HG03196 (cell line): ENCODE measurements around the gene LHB.
"Not testable (repeated sequence)": the region's sequence is repeated elsewhere in the genome, so short reads cannot be mapped to it uniquely, and the experiment has no call there.

ENCODE experiments used
- ATAC-seq: cut with Tn5 transposase; IDR thresholded peaks from one replicate; pipeline ENCODE4 v1.9.1; 2021; ENCODE audit not compliant: unreplicated experiment

The LHB gene

GRCh38 chr19:49038557-49039276, 21.8 kb upstream of the LHB start:
- ATAC-seq, result not testable (repeated sequence)

GRCh38 chr19:49038111-49038510, 21.2 kb upstream of the LHB start:
- not testable (repeated sequence) for ATAC-seq

- ATAC-seq, result not testable (repeated sequence)
Observed at GRCh38 chr19:49036815-49037214, 19.9 kb upstream of the LHB start, which contains the start of gene CGB1. Gene CGB1, minus strand, starts transcription at chr19:49036895. Its CDS starts 184 bp downstream, at chr19:49036711.

- not testable (repeated sequence) for ATAC-seq
Observed at GRCh38 chr19:49031642-49032301, 14.9 kb upstream of the LHB start, which contains the start of gene CGB2. Gene CGB2, plus strand, starts transcription at chr19:49031890. Its CDS starts 206 bp downstream, at chr19:49032096.

- ATAC-seq, result not testable (repeated sequence)
Observed at GRCh38 chr19:49030323-49030722, 13.4 kb upstream of the LHB start.

GRCh38 chr19:49029749-49030148, 12.9 kb upstream of the LHB start:
- not testable (repeated sequence) for ATAC-seq

GRCh38 chr19:49028686-49029085, 11.8 kb upstream of the LHB start:
- not testable (repeated sequence) for ATAC-seq

- not testable (repeated sequence) for ATAC-seq
Observed at GRCh38 chr19:49025599-49025998, 8.7 kb upstream of the LHB start.

GRCh38 chr19:49025088-49025487, 8.2 kb upstream of the LHB start:
- not testable (repeated sequence) for ATAC-seq

- ATAC-seq, result not testable (repeated sequence)
Observed at GRCh38 chr19:49024233-49024632, 7.3 kb upstream of the LHB start, which contains the start of gene CGB3. Gene CGB3, minus strand, starts transcription at chr19:49024333. Its CDS starts 362 bp downstream, at chr19:49023971.

GRCh38 chr19:49022116-49022515, 5.2 kb upstream of the LHB start:
- no peak for ATAC-seq

- no peak for ATAC-seq
Observed at GRCh38 chr19:49020931-49021895, 4.3 kb upstream of the LHB start.

GRCh38 chr19:49020342-49020741, 3.5 kb upstream of the LHB start:
- no peak for ATAC-seq

- no peak for ATAC-seq
Observed at GRCh38 chr19:49019242-49019932, 2.5 kb upstream of the LHB start.

- not testable (repeated sequence) for ATAC-seq
Observed at GRCh38 chr19:49018388-49019241, 1.7 kb upstream of the LHB start.

GRCh38 chr19:49017666-49018351, 918 bp upstream of the LHB start:
- ATAC-seq, result no peak

GRCh38 chr19:49016067-49016839, 638 bp downstream of the LHB start:
- ATAC-seq, result no peak

- no peak for ATAC-seq
Observed at GRCh38 chr19:49014870-49015255, 2.0 kb downstream of the LHB start.
